Hepatocyte (in vitro differentiated cells): Measurements from ENCODE around the gene FN3K.

Experiments used
- EZH2 ChIP-seq: fragments of 200-600 bp; sonication (generic); IDR thresholded peaks from 2 replicates; pipeline ENCODE4 v1.6.1; 2016; ENCODE audit warnings: antibody characterized with exemption, mild to moderate bottlenecking, borderline replicate concordance
- TF ChIP-seq, protein P1 (sequence below): fragments of 200-600 bp; sonication (generic); IDR thresholded peaks from 2 replicates; pipeline ENCODE4 v1.5.1; 2016; ENCODE audit warnings: antibody characterized with exemption, mild to moderate bottlenecking; ENCODE audit not compliant: poor library complexity

DNA sequence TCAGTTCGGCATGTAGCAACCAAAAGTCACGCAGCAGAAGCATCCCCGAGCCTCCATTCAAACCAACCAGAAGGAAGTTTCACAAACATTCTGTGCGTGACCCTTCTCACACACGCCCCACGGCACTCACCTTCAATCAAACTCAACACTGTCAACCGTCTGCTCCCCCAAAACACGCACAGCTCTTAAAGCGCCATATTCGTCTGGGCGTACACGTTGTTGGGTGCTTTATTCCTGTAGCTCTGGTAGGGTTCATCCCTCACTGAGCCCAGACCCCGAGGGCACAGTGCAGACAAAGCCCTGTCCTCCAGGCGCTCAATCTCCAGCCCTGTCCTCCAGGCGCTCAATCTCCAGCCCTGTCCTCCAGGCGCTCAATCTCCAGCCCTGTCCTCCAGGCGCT lies 39.2 kb upstream of the FN3K start:
- TF ChIP-seq EZH2 = no peak
- TF ChIP-seq, protein P1, sequence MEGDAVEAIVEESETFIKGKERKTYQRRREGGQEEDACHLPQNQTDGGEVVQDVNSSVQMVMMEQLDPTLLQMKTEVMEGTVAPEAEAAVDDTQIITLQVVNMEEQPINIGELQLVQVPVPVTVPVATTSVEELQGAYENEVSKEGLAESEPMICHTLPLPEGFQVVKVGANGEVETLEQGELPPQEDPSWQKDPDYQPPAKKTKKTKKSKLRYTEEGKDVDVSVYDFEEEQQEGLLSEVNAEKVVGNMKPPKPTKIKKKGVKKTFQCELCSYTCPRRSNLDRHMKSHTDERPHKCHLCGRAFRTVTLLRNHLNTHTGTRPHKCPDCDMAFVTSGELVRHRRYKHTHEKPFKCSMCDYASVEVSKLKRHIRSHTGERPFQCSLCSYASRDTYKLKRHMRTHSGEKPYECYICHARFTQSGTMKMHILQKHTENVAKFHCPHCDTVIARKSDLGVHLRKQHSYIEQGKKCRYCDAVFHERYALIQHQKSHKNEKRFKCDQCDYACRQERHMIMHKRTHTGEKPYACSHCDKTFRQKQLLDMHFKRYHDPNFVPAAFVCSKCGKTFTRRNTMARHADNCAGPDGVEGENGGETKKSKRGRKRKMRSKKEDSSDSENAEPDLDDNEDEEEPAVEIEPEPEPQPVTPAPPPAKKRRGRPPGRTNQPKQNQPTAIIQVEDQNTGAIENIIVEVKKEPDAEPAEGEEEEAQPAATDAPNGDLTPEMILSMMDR = no peak
